ENCODE measurements around the gene SLC12A3.

Gene SLC12A3

GRCh38 chr16:56864960-56865359 lies at the start of gene SLC12A3:
SLC12A3 (plus strand) TSS chr16:56865207; CDS start chr16:56865236, 29 bp downstream.
- Histone ChIP-seq H3K9ac (ENCODE audit: low read depth, low read length) (no peak within 1 kb of the TSS), H3K36me3 (ENCODE audit: insufficient read depth, low read length) (no peaks in the 10 kb centered on the region), H3K4me1 (ENCODE audit: insufficient read depth, low read length) (peaks cover 7% of the 10 kb centered on the region), H3K9me3 (ENCODE audit: control insufficient read depth, insufficient read depth, low read length) (no peaks in the 10 kb centered on the region)

DNA sequence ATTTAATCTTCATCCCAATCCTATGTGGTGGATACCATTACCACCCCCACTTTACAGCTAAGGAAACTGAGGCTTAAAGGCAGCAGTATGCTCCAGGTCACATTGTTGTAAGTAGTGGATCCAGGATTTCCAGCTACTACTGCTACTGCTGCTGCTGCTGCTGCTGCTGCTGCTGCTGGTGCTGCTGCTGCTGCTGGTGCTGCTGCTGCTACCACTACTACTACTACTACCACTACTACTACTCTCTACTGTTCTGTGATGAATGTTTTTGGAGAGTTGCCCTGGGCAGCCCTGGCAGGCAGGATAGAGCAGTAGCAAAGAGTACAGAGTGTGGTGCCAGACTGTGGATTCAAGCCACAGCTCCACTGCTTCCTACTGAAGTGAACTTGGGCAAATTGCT lies 49.3 kb upstream of the SLC12A3 start:
- Histone ChIP-seq H3K9me3 (ENCODE audit: control insufficient read depth, insufficient read depth, low read length) (no peaks in the 10 kb centered on the region), H3K4me1 (ENCODE audit: insufficient read depth, low read length) (no peaks in the 10 kb centered on the region), H3K9ac (ENCODE audit: low read depth, low read length) (no peak overlapping the region), H3K36me3 (ENCODE audit: insufficient read depth, low read length) (no peaks in the 10 kb centered on the region)

DNA sequence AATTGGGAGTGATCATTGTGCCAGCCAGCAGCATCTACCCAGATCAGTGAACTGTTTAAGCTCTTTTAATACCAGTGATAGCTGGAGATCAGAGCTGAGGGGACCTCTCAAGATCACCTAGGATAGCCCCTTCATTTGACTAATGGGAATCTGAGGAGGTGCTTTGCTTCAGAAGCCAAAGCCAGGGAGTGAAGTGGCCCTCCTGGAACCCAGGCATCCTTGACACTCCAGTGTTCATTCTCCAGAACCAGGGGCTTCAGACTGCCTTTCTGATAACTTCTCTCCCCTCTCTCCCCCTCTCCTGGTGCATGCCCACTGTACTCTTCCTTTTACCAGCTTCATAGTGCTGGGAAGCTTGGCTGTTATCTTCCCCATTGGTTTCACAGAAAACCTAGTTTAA lies 48.0 kb upstream of the SLC12A3 start:
- Histone ChIP-seq H3K36me3 (ENCODE audit: insufficient read depth, low read length) (peaks cover 3% of the 10 kb centered on the region; the same call in 1 of the 2 replicates), H3K9me3 (ENCODE audit: control insufficient read depth, insufficient read depth, low read length) (no peaks in the 10 kb centered on the region), H3K9ac (ENCODE audit: low read depth, low read length) (no peak overlapping the region), H3K4me1 (ENCODE audit: insufficient read depth, low read length) (no peaks in the 10 kb centered on the region)

GRCh38 chr16:56817938-56818337 lies 47.1 kb upstream of the SLC12A3 start:
- no peaks in the 10 kb centered on the region for H3K9me3 ChIP-seq (ENCODE audit: control insufficient read depth, insufficient read depth, low read length)
- peaks cover 4% of the 10 kb centered on the region for H3K4me1 ChIP-seq (ENCODE audit: insufficient read depth, low read length)
- H3K9ac ChIP-seq (ENCODE audit: low read depth, low read length): no peak overlapping the region
- peaks cover 3% of the 10 kb centered on the region; the same call in 1 of the 2 replicates for H3K36me3 ChIP-seq (ENCODE audit: insufficient read depth, low read length)

DNA sequence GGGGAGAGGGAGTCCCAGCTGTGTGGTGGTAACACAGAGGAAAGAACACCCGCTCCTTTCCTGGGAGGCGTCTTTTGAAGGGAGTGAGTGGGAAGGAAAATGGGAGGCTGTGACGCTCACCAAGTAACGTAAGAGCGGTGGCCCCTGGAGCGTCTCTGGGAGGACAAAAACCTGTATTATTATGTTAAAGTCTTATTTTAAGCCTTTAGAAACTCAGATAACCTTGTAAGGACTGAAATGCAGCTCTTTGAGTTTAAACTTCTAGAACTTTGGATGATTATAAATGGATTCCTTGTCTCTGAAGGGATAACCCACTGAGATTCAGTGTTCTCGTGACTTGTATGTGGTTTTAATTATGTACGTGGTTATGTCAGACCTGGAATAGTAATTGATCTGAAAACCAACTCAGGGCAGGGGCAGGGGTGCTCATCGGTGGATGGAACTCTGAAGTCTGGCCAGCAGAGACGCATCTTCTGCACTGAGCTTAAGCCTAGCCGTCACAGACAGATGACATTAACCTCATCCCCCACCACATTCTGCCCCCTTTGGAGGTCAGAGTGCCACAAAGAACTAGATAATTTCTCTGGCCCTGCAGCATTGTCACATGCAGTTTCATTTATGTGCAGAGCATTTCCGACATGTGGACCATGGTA lies 41.8 kb upstream of the SLC12A3 start:
- peaks cover 4% of the 10 kb centered on the region for H3K4me1 ChIP-seq (ENCODE audit: insufficient read depth, low read length)
- no peak overlapping the region for H3K9ac ChIP-seq (ENCODE audit: low read depth, low read length)
- peaks cover 6% of the 10 kb centered on the region for H3K36me3 ChIP-seq (ENCODE audit: insufficient read depth, low read length)
- no peaks in the 10 kb centered on the region for H3K9me3 ChIP-seq (ENCODE audit: control insufficient read depth, insufficient read depth, low read length)

GRCh38 chr16:56824331-56824730 lies 40.7 kb upstream of the SLC12A3 start:
- peaks cover 6% of the 10 kb centered on the region for H3K36me3 ChIP-seq (ENCODE audit: insufficient read depth, low read length)

DNA sequence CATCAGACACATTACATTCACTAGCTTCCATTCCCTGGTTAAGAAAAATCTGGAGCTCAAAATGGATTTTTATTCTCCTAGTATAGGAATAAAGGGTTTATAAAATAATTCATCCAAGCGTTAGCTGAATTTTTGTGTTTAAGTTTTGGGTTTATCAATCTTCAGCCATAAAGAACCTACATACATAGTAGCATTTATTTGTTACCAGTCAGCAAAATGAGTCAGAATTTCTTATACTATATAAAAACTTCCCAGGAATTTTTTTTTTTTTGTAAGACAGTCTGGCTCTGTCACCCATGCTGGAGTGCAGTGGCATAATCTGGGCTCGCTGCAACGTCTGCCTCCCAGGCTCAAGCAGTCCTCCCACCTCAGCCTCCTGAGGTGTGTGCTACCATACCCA lies 40.2 kb upstream of the SLC12A3 start:
- no peaks in the 10 kb centered on the region for H3K9me3 ChIP-seq (ENCODE audit: control insufficient read depth, insufficient read depth, low read length)
- peaks cover 7% of the 10 kb centered on the region for H3K36me3 ChIP-seq (ENCODE audit: insufficient read depth, low read length)
- H3K4me1 ChIP-seq (ENCODE audit: insufficient read depth, low read length): peaks cover 4% of the 10 kb centered on the region
- H3K9ac ChIP-seq (ENCODE audit: low read depth, low read length): no peak overlapping the region

More at GRCh38 chr16:56824331-56824730, 40.7 kb upstream of the SLC12A3 start:
- H3K9ac ChIP-seq (ENCODE audit: low read depth, low read length): no peak overlapping the region
- H3K9me3 ChIP-seq (ENCODE audit: control insufficient read depth, insufficient read depth, low read length): no peaks in the 10 kb centered on the region
- peaks cover 4% of the 10 kb centered on the region for H3K4me1 ChIP-seq (ENCODE audit: insufficient read depth, low read length)

GRCh38 chr16:56825826-56826225 lies 39.2 kb upstream of the SLC12A3 start:
- Histone ChIP-seq H3K9ac (ENCODE audit: low read depth, low read length) (no peak overlapping the region), H3K36me3 (ENCODE audit: insufficient read depth, low read length) (peaks cover 13% of the 10 kb centered on the region)

DNA sequence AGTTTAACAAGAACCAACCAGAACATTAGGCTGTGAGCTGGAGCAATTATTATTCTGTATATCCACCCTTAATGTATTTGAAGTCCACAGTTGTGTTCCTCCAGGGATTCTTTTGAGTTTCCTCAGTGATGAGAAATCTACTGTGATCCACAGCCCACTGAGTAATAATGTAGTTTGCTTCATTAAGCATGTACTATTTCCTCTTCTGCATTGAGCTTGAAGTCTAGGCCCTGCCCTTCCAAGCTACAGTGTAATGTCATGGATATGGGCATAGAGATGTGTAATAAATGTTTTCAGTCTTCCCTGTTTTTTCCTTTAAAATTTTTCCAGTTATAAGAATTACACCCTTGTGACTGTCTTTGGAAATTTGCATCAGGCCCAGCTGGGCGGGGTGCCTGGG lies 36.4 kb upstream of the SLC12A3 start:
- no peaks in the 10 kb centered on the region for H3K4me1 ChIP-seq (ENCODE audit: insufficient read depth, low read length)
- H3K9ac ChIP-seq (ENCODE audit: low read depth, low read length): no peak overlapping the region
- H3K36me3 ChIP-seq (ENCODE audit: insufficient read depth, low read length): peaks cover 20% of the 10 kb centered on the region
- H3K9me3 ChIP-seq (ENCODE audit: control insufficient read depth, insufficient read depth, low read length): no peaks in the 10 kb centered on the region

More at GRCh38 chr16:56825826-56826225, 39.2 kb upstream of the SLC12A3 start:
- H3K4me1 ChIP-seq (ENCODE audit: insufficient read depth, low read length): peaks cover 4% of the 10 kb centered on the region
- H3K9me3 ChIP-seq (ENCODE audit: control insufficient read depth, insufficient read depth, low read length): no peaks in the 10 kb centered on the region

DNA sequence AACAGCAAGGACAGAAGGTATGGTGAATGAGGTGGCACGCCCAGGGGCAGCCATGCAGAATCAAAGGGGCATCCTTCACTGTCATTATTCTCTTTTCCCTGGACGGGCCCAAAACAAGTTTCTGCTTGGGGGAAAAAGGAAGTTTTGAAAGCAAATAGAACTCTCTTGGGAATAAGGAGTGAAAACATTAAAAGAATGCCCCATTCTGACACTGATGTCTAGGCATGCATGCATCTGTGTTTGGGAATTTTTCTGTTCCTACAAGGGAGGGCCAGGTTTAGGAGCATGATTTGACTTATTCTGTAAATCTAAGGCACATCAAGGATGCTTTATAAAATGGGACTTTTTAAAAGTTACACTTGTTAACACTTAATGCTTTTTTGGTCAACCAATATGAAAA lies 34.3 kb upstream of the SLC12A3 start:
- Histone ChIP-seq H3K36me3 (ENCODE audit: insufficient read depth, low read length) (peaks cover 34% of the 10 kb centered on the region), H3K9ac (ENCODE audit: low read depth, low read length) (no peak overlapping the region)

DNA sequence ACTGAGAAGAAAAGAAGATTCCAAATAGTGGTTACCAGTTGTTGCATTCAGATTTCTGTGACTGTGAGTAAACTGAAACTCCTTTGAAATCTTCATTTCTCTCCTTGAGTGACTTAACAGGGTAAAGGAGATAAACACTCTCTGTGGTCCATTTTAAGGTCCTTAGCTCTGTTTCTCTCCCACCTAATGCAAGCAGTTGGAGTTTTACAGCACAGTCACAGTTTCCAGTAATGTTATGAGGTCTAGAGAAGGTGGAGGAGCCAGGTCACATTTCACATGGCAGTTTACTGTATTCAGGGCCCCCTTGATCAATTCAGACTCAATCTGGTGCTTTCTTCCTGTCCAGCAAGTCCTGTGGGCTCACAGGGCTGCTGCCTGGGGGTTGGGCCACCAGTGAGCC lies 32.2 kb upstream of the SLC12A3 start:
- H3K9me3 ChIP-seq (ENCODE audit: control insufficient read depth, insufficient read depth, low read length): no peaks in the 10 kb centered on the region
- no peaks in the 10 kb centered on the region for H3K4me1 ChIP-seq (ENCODE audit: insufficient read depth, low read length)
- H3K9ac ChIP-seq (ENCODE audit: low read depth, low read length): no peak overlapping the region
- H3K36me3 ChIP-seq (ENCODE audit: insufficient read depth, low read length): peaks cover 34% of the 10 kb centered on the region

More for the DNA sequence above, 34.3 kb upstream of the SLC12A3 start:
- Histone ChIP-seq H3K4me1 (ENCODE audit: insufficient read depth, low read length) (no peaks in the 10 kb centered on the region), H3K9me3 (ENCODE audit: control insufficient read depth, insufficient read depth, low read length) (no peaks in the 10 kb centered on the region)

GRCh38 chr16:56833243-56833970 lies 31.6 kb upstream of the SLC12A3 start:
- Histone ChIP-seq H3K9ac (ENCODE audit: low read depth, low read length) (no peak overlapping the region), H3K36me3 (ENCODE audit: insufficient read depth, low read length) (peaks cover 40% of the 10 kb centered on the region), H3K9me3 (ENCODE audit: control insufficient read depth, insufficient read depth, low read length) (no peaks in the 10 kb centered on the region), H3K4me1 (ENCODE audit: insufficient read depth, low read length) (no peaks in the 10 kb centered on the region)

- peaks cover 43% of the 10 kb centered on the region for H3K36me3 ChIP-seq (ENCODE audit: insufficient read depth, low read length)
- H3K9me3 ChIP-seq (ENCODE audit: control insufficient read depth, insufficient read depth, low read length): no peaks in the 10 kb centered on the region
- no peaks in the 10 kb centered on the region for H3K4me1 ChIP-seq (ENCODE audit: insufficient read depth, low read length)
Measured at GRCh38 chr16:56835320-56835719, 29.7 kb upstream of the SLC12A3 start.

GRCh38 chr16:56836410-56837230 lies 28.4 kb upstream of the SLC12A3 start:
- Histone ChIP-seq H3K36me3 (ENCODE audit: insufficient read depth, low read length) (peaks cover 41% of the 10 kb centered on the region), H3K9me3 (ENCODE audit: control insufficient read depth, insufficient read depth, low read length) (no peaks in the 10 kb centered on the region), H3K9ac (ENCODE audit: low read depth, low read length) (no peak overlapping the region), H3K4me1 (ENCODE audit: insufficient read depth, low read length) (no peaks in the 10 kb centered on the region)

More at GRCh38 chr16:56835320-56835719, 29.7 kb upstream of the SLC12A3 start:
- no peak overlapping the region for H3K9ac ChIP-seq (ENCODE audit: low read depth, low read length)

All from ES-I3 (cell line).